Thyroid gland (tissue), 4 donors: ENCODE measurements around the gene DIS3L2. TPM values are rescaled to one million over a fixed set of nuclear protein-coding genes. Genes with fewer than 3 reads are reported as not detected.

Experiments used
- DNase-seq, 2 donors: peaks; one replicate each; pipeline ENCODE4 v3.0.0-alpha.2; 2019
- H3K27ac ChIP-seq, 3 donors: fragments of 200-600 bp; sonication (generic); 1 replicate in 2 of 3; 2 replicates in 1 of 3; pipeline ENCODE4 v1.5.1; 2016 to 2019; ENCODE audit warnings: mild to moderate bottlenecking in 1 of 3, moderate library complexity in 1 of 3
- H3K27me3 ChIP-seq: fragments of 200-600 bp; sonication (generic); one replicate; pipeline ENCODE4 v1.5.1; 2019
- H3K36me3 ChIP-seq, 2 donors: fragments of 200-600 bp; sonication (generic); one replicate each; pipeline ENCODE4 v1.5.1; 2016 to 2019
- H3K4me1 ChIP-seq, 2 donors: fragments of 200-600 bp; sonication (generic); one replicate each; pipeline ENCODE4 v1.5.1; 2017 to 2019
- H3K4me3 ChIP-seq, 3 donors: fragments of 200-600 bp; sonication (generic); replicated peaks in 1 of 3; 1 replicate in 2 of 3; 2 replicates in 1 of 3; pipeline ENCODE4 v1.5.1; 2016; ENCODE audit warnings: mild to moderate bottlenecking in 1 of 3
- H3K9me3 ChIP-seq: fragments of 200-600 bp; sonication (generic); one replicate; pipeline ENCODE4 v1.5.1; 2017
- POLR2A ChIP-seq, 2 donors: fragments of 450-650 bp; IDR thresholded peaks; one replicate each; pipeline ENCODE4 v1.6.1; 2017; ENCODE audit warnings: antibody characterized with exemption in 2 of 2, mild to moderate bottlenecking in 2 of 2, moderate library complexity in 1 of 2
- WGBS, 2 donors: methylation state at CpG; one replicate each; pipeline ENCODE4 v1.1.5; 2017; 5-methylcytosine and 5-hydroxymethylcytosine counted together
- intact Hi-C: fragments of 100-400 bp; cut with DNase I; formaldehyde crosslinking; loops from one replicate; pipeline ENCODE4 v1.15.1; 2023
- total RNA-seq, 4 donors: library from RNA; depleted of rRNA; stranded (reverse); fragments of >200 nt; gene quantifications; one replicate each; pipeline ENCODE4 v1.2.3, GENCODE V29; 2016
- TF ChIP-seq, protein P1 (sequence below), 6 experiments: fragments of 200-600 bp in 3 of 6; fragments of 450-650 bp in 3 of 6; sonication (generic) in 3 of 6; IDR thresholded peaks; one replicate each; pipeline ENCODE4 v1.5.1; 2016 to 2019; ENCODE audit warnings: antibody characterized with exemption in 6 of 6, mild to moderate bottlenecking in 2 of 6, inconsistent platforms in 1 of 6, moderate library complexity in 1 of 6

Gene DIS3L2
- total RNA-seq, 4 donors from 2014 or later: 42.2 to 68.7 (median 50.3) TPM

DNA sequence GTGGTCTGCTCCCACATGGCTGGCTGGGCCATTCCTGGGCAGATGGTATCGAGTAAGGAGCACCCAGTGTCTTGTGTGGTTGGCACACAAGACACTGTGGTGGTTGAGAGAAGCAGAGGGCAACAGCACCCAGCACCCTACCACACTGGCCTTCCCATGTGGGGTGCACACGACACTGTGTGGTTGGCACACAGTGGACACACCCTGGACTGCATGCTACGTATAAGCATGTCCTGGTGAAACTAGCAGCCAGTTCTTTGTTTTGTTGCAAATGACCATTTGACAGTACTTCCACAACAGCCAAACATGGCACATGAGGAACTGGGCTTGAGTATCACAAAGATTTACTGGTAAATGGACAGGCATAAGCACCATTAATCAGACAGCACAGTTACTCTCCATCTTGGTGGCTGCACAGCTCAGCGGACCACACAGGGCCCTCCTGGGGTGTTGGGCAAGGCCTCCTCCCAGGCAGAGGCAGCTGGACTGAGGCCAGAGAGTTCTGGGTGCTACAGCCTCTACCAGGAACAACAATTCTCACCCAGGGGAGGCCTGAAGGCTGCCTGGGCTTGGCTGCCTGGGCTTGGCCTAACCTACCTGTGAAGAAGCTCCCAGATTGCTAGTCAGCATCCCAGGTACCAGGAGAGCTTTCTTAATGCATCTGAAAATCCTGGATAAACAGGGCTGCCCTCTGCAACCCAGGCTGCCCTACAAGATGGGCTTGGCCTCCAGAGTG is 357.7 kb downstream of the DIS3L2 start:
- no peak for DNase-seq
- Histone ChIP-seq H3K4me1 (peaks cover 26 to 73% of the 10 kb centered on the region in 2 donors), H3K9me3 (no peaks in the 10 kb centered on the region), H3K27me3 (no peaks in the 10 kb centered on the region), H3K4me3 (no peak overlapping the region), H3K27ac (no peak overlapping the region), H3K36me3 (no peaks in the 10 kb centered on the region)
- intact Hi-C loops: no loop called here
- TF ChIP-seq POLR2A (IDR thresholded peaks at IDR 0.05): no peak
- TF ChIP-seq, protein P1, sequence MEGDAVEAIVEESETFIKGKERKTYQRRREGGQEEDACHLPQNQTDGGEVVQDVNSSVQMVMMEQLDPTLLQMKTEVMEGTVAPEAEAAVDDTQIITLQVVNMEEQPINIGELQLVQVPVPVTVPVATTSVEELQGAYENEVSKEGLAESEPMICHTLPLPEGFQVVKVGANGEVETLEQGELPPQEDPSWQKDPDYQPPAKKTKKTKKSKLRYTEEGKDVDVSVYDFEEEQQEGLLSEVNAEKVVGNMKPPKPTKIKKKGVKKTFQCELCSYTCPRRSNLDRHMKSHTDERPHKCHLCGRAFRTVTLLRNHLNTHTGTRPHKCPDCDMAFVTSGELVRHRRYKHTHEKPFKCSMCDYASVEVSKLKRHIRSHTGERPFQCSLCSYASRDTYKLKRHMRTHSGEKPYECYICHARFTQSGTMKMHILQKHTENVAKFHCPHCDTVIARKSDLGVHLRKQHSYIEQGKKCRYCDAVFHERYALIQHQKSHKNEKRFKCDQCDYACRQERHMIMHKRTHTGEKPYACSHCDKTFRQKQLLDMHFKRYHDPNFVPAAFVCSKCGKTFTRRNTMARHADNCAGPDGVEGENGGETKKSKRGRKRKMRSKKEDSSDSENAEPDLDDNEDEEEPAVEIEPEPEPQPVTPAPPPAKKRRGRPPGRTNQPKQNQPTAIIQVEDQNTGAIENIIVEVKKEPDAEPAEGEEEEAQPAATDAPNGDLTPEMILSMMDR (IDR thresholded peaks at IDR 0.05): no peak
- WGBS, 2 donors: 80 to 94% methylated on average over 2 to 3 of the region's 4 CpGs

DNA sequence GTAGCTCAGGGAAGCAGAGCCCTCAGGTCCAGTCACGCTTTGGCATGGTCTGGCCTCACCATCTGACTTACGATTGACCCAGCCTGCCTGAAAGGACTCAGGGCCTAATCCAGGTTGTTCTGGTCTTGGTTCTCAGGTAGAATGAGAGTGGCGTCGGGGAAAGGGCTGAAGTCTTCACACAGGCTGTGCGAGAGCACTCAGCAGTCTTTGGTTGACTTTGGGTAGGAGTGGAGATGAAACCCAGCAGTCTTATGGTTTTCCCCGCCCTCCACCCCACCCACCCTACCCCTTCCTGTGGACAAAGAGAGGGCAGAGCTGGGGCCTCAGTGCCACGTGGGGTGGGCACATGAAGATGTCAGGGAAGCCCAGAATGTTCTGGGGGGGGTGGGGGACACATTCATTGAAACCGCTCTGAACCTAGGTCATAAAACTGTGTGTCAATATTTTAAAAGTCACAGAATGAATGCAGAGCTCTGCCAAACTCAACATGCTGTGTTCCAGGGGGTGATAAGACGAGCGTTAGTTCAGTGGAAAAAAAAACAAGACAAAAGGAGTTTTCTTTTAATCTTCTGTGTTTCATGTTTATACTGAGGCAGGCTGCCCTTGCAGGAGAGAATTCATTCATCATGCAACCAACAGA is 358.4 kb downstream of the DIS3L2 start:
- intact Hi-C loops: no loop called here
- H3K4me3 ChIP-seq: no peak overlapping the region
- no peaks in the 10 kb centered on the region for H3K27me3 ChIP-seq
- no peaks in the 10 kb centered on the region for H3K9me3 ChIP-seq
- H3K4me1 ChIP-seq: peaks cover 31 to 76% of the 10 kb centered on the region in 2 donors
- H3K36me3 ChIP-seq: no peaks in the 10 kb centered on the region
- no peak for DNase-seq
- 78 to 85% methylated on average over 8 to 10 of the region's 10 CpGs for WGBS, 2 donors
- no peak for TF ChIP-seq POLR2A (IDR thresholded peaks at IDR 0.05)
- TF ChIP-seq, protein P1 (IDR thresholded peaks at IDR 0.05): no peak
- H3K27ac ChIP-seq: no peak overlapping the region

DNA sequence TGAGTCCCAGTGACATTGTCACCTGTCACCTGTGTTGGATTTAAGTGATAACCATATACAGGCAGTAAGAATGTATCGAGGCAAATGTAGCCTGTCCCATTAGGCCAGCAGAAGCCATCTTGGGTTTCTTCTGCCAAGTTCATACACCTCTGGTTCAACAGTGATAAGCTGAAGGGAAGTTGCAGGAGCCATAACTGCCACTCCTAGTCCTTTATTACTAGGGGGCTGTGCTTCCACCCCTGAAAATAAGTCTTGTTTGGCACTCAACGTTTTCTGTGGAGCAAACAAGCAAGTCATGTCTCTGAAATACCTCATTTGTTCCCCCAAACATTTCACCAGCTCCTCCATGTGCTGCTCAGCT is 358.9 kb downstream of the DIS3L2 start:
- DNase-seq: no peak
- WGBS, 2 donors: 73 to 74% methylated on average over 2 of the region's 2 CpGs
- intact Hi-C loops: no loop called here
- Histone ChIP-seq H3K36me3 (no peaks in the 10 kb centered on the region), H3K27ac (no peak overlapping the region), H3K27me3 (no peaks in the 10 kb centered on the region), H3K9me3 (no peaks in the 10 kb centered on the region), H3K4me1 (peaks cover 29 to 76% of the 10 kb centered on the region in 2 donors), H3K4me3 (no peak overlapping the region)
- TF ChIP-seq, protein P1 (IDR thresholded peaks at IDR 0.05): no peak
- no peak for TF ChIP-seq POLR2A (IDR thresholded peaks at IDR 0.05)

DNA sequence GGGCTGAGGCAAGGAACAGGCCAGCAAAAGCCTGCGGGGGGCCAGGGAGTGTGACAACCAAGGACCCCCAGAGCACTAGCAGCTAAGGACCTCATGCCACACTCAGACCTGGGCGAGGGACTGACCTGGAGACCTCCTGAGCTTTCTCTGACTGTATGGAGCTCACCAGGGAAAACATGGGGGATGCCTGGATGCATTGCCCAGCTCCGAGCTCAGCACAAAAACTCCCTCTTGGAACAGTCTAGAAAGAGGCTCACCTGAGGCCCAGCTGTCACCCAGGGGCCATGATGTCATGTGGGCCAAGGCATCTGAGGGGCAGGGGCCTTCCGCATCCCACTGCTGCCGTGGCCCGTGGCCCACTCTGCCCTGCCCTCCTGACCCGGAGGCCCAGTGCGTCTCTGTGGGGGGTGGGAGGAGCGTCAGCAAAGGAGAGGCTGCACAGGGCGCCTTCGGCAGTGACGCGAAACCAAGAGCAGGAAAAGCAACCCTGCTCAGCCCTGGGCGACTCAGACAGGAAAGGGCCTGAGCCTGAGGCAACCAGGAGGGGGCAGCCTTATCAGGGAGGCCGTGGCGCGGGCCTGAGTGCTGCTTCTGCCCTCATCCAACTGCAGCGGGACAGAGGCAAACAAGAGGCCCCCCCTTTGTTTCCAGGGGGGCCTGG is 359.8 kb downstream of the DIS3L2 start:
- H3K4me1 ChIP-seq: peaks cover 25 to 75% of the 10 kb centered on the region in 2 donors

More for the DNA sequence above, 359.8 kb downstream of the DIS3L2 start:
- DNase-seq: no peak
- Histone ChIP-seq H3K9me3 (no peaks in the 10 kb centered on the region), H3K27ac (no peak overlapping the region), H3K27me3 (no peaks in the 10 kb centered on the region), H3K36me3 (no peaks in the 10 kb centered on the region), H3K4me3 (no peak overlapping the region)
- intact Hi-C loops: no loop called here
- 85 to 90% methylated on average over 12 to 15 of the region's 18 CpGs for WGBS, 2 donors
- TF ChIP-seq POLR2A (IDR thresholded peaks at IDR 0.05): no peak
- TF ChIP-seq, protein P1 (IDR thresholded peaks at IDR 0.05): no peak
